GM10248 (cell line): Measurements from ENCODE around the gene MED22.
A peak's percentile ranks its signal among the peaks of the same experiment; 100 is the strongest.

Experiments used
- CTCF ChIA-PET: fragments of 300-600 bp; sonication (Branson Sonifier 250); formaldehyde crosslinking; extraction: SDS; loops from one replicate; lab custom pipeline; 2021; ENCODE audit warnings: antibody characterized with exemption; lab: Yijun Ruan, JAX
- POLR2A ChIA-PET: fragments of 350-650 bp; sonication (Branson Sonifier 250); formaldehyde crosslinking; extraction: SDS; loops from one replicate; lab custom pipeline; 2020; ENCODE audit warnings: antibody characterized with exemption; lab: Yijun Ruan, JAX
- DNase-seq: peaks from one replicate; pipeline ENCODE4 v3.0.0; 2012; ENCODE audit errors: extremely low spot score
- CTCF ChIP-seq: IDR thresholded peaks from 2 replicates; pipeline ENCODE4 v1.5.1; 2012; ENCODE audit warnings: mild to moderate bottlenecking, low read depth; ENCODE audit errors: extremely low read depth, missing control alignments, control extremely low read depth

MED22 gene

GRCh38 chr9:133352635-133353340 lies 4.9 kb upstream of the MED22 start:
- ChIA-PET POLR2A (interaction anchor here (1.3 to 4.8 kb wide), 2 partner anchors 12 to 19 kb away, joined by 4 to 21 read pairs; no protein-coding TSS in a partner anchor), CTCF (no interaction called here)
- no peak for TF ChIP-seq CTCF
- no peak for DNase-seq

GRCh38 chr9:133351908-133352634 lies 4.1 kb upstream of the MED22 start:
- peak; percentile 43 for DNase-seq
- ChIA-PET POLR2A (interaction anchor here (1.0 to 1.3 kb wide), 2 partner anchors 9 to 12 kb away, joined by 4 to 6 read pairs; no protein-coding TSS in a partner anchor), CTCF (interaction anchor here (0.9 to 2.0 kb wide), 4 partner anchors 10 to 21 kb away, joined by 3 to 8 read pairs (median 4); no protein-coding TSS in a partner anchor)
- TF ChIP-seq CTCF = peak; percentile 57

GRCh38 chr9:133351526-133351907 lies 3.6 kb upstream of the MED22 start:
- TF ChIP-seq CTCF = no peak
- ChIA-PET CTCF (interaction anchor here (0.9 to 2.4 kb wide), 7 partner anchors 8 to 22 kb away, joined by 3 to 10 read pairs (median 4); no protein-coding TSS in a partner anchor), POLR2A (interaction anchor here (0.5 to 1.7 kb wide), 3 partner anchors 10 to 22 kb away, joined by 6 to 7 read pairs (median 7); no protein-coding TSS in a partner anchor)
- DNase-seq = no peak

GRCh38 chr9:133349965-133350616 lies 2.2 kb upstream of the MED22 start:
- CTCF ChIA-PET = interaction anchor here (1.0 to 2.4 kb wide), 8 partner anchors 8 to 135 kb away, joined by 3 to 10 read pairs (median 4); no protein-coding TSS in a partner anchor
- POLR2A ChIA-PET = interaction anchor here (1.3 to 1.7 kb wide), 3 partner anchors 22 to 27 kb away, joined by 3 to 7 read pairs (median 3); no protein-coding TSS in a partner anchor
- no peak for DNase-seq
- TF ChIP-seq CTCF = no peak

GRCh38 chr9:133348718-133349573 lies 1.0 kb upstream of the MED22 start:
- CTCF ChIA-PET = interaction anchor here (2.4 kb wide), 1 partner anchor 23 kb away, joined by 10 read pairs; no protein-coding TSS in a partner anchor

More at GRCh38 chr9:133348718-133349573, 1.0 kb upstream of the MED22 start:
- no peak for DNase-seq
- no peak for TF ChIP-seq CTCF
- POLR2A ChIA-PET = interaction anchor here (1.0 to 2.2 kb wide), 6 partner anchors 8 to 28 kb away, joined by 3 to 14 read pairs (median 8); partner anchors contain the start of genes SURF1 and SURF2
